ENCODE measurements around the gene PHLPP1. TPM values are rescaled to one million over a fixed set of nuclear protein-coding genes. Genes with fewer than 3 reads are reported as not detected.

Gene PHLPP1
- total RNA-seq, 1 experiment from 2014 or later: 14.7 TPM

DNA sequence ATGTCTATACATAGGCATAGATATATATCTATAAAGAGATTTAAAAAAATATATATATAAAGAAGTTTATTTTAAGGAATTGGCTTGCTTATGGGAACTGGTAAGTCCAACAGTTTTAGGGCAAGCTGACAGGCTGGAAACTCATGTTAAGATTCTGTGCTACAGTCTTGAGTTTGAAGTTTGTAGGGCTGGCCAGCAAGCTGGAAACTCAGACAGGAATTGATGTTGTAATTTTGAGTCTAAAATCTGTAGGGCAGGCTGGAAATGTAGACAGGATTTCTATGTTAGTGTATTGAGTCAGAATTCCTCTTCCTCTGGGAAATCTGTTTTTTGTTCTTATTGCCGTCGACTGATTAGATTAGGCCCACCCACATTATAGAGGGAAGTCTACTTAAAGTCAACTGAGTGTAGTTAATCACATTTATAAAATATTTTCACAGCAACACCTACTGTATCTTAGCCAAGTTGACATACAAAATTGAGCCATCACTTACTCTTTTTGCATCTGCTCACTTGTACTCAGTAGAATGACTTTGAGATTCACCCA, 60.8 kb downstream of the PHLPP1 start:
- TF ChIP-seq CEBPB (IDR thresholded peaks at IDR 0.05; ENCODE audit: low read depth) (no peak), YY1 (IDR thresholded peaks at IDR 0.05; ENCODE audit: extremely low read depth, insufficient replicate concordance, low read depth, low read length) (no peak), ELF1 (IDR thresholded peaks at IDR 0.05; ENCODE audit: borderline replicate concordance, low read depth) (no peak), EGR1 (IDR thresholded peaks at IDR 0.05; ENCODE audit: low read depth) (no peak), CBX3 (IDR thresholded peaks at IDR 0.05; ENCODE audit: low read depth) (no peak)
- TF ChIP-seq, protein P1, sequence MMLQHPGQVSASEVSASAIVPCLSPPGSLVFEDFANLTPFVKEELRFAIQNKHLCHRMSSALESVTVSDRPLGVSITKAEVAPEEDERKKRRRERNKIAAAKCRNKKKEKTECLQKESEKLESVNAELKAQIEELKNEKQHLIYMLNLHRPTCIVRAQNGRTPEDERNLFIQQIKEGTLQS (IDR thresholded peaks at IDR 0.05): no peak
- TF ChIP-seq, protein P2, sequence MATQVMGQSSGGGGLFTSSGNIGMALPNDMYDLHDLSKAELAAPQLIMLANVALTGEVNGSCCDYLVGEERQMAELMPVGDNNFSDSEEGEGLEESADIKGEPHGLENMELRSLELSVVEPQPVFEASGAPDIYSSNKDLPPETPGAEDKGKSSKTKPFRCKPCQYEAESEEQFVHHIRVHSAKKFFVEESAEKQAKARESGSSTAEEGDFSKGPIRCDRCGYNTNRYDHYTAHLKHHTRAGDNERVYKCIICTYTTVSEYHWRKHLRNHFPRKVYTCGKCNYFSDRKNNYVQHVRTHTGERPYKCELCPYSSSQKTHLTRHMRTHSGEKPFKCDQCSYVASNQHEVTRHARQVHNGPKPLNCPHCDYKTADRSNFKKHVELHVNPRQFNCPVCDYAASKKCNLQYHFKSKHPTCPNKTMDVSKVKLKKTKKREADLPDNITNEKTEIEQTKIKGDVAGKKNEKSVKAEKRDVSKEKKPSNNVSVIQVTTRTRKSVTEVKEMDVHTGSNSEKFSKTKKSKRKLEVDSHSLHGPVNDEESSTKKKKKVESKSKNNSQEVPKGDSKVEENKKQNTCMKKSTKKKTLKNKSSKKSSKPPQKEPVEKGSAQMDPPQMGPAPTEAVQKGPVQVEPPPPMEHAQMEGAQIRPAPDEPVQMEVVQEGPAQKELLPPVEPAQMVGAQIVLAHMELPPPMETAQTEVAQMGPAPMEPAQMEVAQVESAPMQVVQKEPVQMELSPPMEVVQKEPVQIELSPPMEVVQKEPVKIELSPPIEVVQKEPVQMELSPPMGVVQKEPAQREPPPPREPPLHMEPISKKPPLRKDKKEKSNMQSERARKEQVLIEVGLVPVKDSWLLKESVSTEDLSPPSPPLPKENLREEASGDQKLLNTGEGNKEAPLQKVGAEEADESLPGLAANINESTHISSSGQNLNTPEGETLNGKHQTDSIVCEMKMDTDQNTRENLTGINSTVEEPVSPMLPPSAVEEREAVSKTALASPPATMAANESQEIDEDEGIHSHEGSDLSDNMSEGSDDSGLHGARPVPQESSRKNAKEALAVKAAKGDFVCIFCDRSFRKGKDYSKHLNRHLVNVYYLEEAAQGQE (IDR thresholded peaks at IDR 0.05; ENCODE audit: low read depth): no peak
- H2AFZ ChIP-seq (ENCODE audit: low read depth, low read length, poor library complexity, severe bottlenecking): no peak overlapping the region
- H3K4me1 ChIP-seq (ENCODE audit: control insufficient read depth in 1 of 2, insufficient read depth in 2 of 2, low read length in 2 of 2): no peaks in the 10 kb centered on the region
- H3K27me3 ChIP-seq (ENCODE audit: insufficient read depth, low read length): no peaks in the 10 kb centered on the region
- ChIA-PET RAD21 (ENCODE audit: low non-redundant PET in 1 of 2, low total read pairs in 2 of 2, uncharacterized antibody in 2 of 2, unreplicated experiment in 2 of 2) (no interaction called here), CTCF (no interaction called here), POLR2A (no interaction called here)
- H3K79me2 ChIP-seq (ENCODE audit: insufficient read depth, low read length): peaks cover 31% of the 10 kb centered on the region; the same call in 1 of the 2 replicates
- DNase-seq (ENCODE audit: low read depth, low spot score) (no peak), ATAC-seq (no peak)
- H3K9ac ChIP-seq (ENCODE audit: low read length): no peak overlapping the region
- H3K9me2 ChIP-seq (ENCODE audit: insufficient read depth): peaks cover 2% of the 10 kb centered on the region; the same call in 1 of the 2 replicates
- H3K9me3 ChIP-seq (ENCODE audit: control insufficient read depth in 1 of 2, insufficient read depth in 1 of 2, low read depth in 1 of 2, low read length in 2 of 2): no peaks in the 10 kb centered on the region
- no peak overlapping the region for H3K4me3 ChIP-seq (replicated peaks in 1 of 2; ENCODE audit: low read depth in 1 of 2, low read length in 2 of 2)
- intact Hi-C loops (cut with micrococcal nuclease): no loop called here
- H3K27ac ChIP-seq (ENCODE audit: low read depth, low read length): no peak overlapping the region
- H3K36me3 ChIP-seq (ENCODE audit: control insufficient read depth in 1 of 2, insufficient read depth in 2 of 2, low read length in 2 of 2): no peaks in the 10 kb centered on the region
- peaks cover 3% of the 10 kb centered on the region; the same call in 1 of the 2 replicates for H4K20me1 ChIP-seq (ENCODE audit: insufficient read depth)
- no peak overlapping the region for H3K4me2 ChIP-seq (ENCODE audit: low read length)
- no TSS peak for BruUV-seq (replicated peaks)

All from HCT116 (cell line).